ENCODE results near the gene DOP1B.

DNA sequence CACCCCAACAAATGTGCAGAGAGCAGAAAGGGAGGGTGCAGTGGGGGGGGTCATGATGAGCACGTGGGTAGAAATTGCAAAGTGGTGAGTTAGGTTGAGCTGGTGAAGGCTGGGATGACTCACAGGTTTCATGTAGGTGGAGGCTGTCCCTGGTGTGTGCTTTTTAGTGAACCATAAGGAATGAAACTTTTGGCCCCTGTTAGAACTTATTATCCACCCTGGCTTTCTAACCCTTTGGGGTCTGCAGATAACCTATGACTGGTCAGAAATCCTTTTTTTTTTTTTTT lies 46.9 kb downstream of the DOP1B start:
- TF ChIP-seq PKNOX1 (IDR thresholded peaks at IDR 0.05) (no peak), FOXA1 (IDR thresholded peaks at IDR 0.05) (no peak), BHLHE40 (IDR thresholded peaks at IDR 0.05; ENCODE audit: borderline replicate concordance) (no peak), SUZ12 (IDR thresholded peaks at IDR 0.05) (no peak), L3MBTL2 (conservative IDR thresholded peaks at IDR 0.05) (no peak), ELF4 (IDR thresholded peaks at IDR 0.05) (no peak), CTBP1 (IDR thresholded peaks at IDR 0.05; ENCODE audit: borderline replicate concordance) (no peak)

Measured in HEK293T (cell line).